Stimulated activated CD8-positive, alpha-beta memory T cell treated with anti-CD3 and anti-CD28 coated beads, Interleukin-7, amount 100 ng/mL, for 24 hours (primary cell): Measurements from ENCODE around the gene SBNO2.

Source experiments
- DNase-seq: peaks from one replicate; pipeline ENCODE4 v3.0.0-alpha.2; 2020; ENCODE audit warnings: low read depth

The SBNO2 gene, protein sequence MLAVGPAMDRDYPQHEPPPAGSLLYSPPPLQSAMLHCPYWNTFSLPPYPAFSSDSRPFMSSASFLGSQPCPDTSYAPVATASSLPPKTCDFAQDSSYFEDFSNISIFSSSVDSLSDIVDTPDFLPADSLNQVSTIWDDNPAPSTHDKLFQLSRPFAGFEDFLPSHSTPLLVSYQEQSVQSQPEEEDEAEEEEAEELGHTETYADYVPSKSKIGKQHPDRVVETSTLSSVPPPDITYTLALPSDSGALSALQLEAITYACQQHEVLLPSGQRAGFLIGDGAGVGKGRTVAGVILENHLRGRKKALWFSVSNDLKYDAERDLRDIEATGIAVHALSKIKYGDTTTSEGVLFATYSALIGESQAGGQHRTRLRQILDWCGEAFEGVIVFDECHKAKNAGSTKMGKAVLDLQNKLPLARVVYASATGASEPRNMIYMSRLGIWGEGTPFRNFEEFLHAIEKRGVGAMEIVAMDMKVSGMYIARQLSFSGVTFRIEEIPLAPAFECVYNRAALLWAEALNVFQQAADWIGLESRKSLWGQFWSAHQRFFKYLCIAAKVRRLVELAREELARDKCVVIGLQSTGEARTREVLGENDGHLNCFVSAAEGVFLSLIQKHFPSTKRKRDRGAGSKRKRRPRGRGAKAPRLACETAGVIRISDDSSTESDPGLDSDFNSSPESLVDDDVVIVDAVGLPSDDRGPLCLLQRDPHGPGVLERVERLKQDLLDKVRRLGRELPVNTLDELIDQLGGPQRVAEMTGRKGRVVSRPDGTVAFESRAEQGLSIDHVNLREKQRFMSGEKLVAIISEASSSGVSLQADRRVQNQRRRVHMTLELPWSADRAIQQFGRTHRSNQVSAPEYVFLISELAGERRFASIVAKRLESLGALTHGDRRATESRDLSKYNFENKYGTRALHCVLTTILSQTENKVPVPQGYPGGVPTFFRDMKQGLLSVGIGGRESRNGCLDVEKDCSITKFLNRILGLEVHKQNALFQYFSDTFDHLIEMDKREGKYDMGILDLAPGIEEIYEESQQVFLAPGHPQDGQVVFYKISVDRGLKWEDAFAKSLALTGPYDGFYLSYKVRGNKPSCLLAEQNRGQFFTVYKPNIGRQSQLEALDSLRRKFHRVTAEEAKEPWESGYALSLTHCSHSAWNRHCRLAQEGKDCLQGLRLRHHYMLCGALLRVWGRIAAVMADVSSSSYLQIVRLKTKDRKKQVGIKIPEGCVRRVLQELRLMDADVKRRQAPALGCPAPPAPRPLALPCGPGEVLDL (N-terminal part only)

GRCh38 chr19:1173845-1174809, at the start of gene SBNO2:
Gene SBNO2, minus strand, starts transcription at chr19:1174268. Its CDS starts 19,992 bp downstream, at chr19:1154276.
- DNase-seq = peak; percentile 92

- DNase-seq = no peak
Measured at GRCh38 chr19:1223018-1223855, 49.2 kb upstream of the SBNO2 start.

GRCh38 chr19:1222394-1222793, 48.3 kb upstream of the SBNO2 start:
- no peak for DNase-seq

GRCh38 chr19:1221904-1222255, 47.8 kb upstream of the SBNO2 start:
- DNase-seq = no peak

DNA sequence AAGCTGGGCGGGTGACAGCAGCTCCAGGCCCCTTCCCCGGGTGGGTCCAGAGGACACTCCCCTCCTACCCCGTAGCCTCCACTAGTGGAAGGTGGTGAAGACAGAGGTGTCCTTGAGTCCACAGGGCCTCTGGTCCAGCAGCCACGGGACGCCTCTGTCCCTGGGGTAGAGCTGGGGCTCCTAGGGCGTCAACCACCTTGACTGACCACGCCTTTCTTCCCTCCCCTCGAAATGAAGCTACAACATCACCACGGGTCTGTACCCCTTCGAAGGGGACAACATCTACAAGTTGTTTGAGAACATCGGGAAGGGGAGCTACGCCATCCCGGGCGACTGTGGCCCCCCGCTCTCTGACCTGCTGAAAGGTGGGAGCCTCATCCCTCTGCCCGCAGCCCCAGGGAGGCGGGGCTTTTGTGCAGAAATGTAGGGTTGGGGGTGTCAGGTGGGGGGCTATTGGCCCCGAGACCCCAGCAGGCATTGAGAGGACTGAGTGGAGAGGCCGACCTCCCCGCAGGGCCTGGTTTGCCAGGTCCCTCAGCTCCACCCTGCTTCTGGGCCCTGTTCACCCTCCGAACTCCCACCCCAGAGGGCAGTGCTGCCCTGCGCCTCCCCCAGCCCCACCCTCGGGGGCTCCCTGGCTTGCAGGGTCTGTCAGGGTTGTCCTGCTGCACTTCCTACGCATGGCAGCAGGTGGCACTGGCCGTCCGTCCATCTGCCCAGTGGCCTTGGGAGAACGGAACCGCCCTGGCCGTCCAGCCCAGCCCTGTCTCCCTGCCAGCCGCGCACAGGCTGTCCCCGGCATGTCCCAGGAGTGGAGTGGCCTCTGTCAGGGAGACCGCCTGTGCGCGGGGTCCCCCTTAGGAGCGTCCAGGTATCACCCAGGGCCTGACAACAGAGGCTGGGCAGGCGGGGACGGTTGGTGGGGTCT, 47.2 kb upstream of the SBNO2 start:
- DNase-seq = no peak

GRCh38 chr19:1220477-1220930, 46.4 kb upstream of the SBNO2 start:
- no peak for DNase-seq

- no peak for DNase-seq
Measured at GRCh38 chr19:1219786-1220476, 45.9 kb upstream of the SBNO2 start.

DNA sequence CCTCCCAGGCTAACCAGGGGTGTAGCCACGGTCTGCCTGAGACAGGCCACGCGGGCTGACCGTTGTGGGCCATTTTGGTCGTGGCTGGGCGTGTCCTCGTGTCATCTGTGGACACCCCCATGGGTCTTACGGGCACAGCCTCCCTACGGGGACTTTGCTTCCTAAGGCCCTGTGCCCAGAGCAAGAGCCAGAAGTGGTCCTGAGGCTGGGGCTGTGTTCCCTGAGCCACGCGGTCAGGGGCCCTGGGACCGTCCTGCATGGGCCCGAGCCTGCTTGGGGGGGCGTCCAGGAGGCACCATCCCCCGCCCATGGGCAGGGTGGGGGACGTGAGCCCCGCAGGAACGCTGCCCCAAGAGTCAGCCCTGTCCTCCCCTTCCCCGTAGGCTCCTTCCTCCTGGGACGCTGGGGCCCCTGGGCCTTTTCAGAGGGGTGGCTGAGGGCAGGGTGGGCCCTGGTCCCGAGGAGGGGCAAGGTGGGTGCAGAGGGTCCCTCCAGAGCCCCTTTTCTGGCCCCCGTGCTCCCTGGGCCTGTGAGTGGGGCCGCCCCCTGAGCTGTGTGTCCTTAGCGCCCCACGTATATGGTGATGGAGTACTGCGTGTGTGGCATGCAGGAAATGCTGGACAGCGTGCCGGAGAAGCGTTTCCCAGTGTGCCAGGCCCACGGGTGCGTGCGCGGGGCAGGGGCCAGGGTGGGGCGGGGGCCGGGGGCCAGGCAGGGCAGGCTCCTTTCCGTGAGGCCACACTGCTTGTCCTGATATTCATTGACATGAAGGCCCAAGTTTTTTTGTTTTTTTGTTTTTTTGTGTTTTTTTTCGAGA, 44.9 kb upstream of the SBNO2 start:
- DNase-seq = no peak

GRCh38 chr19:1217366-1217765, 43.3 kb upstream of the SBNO2 start:
- no peak for DNase-seq

DNA sequence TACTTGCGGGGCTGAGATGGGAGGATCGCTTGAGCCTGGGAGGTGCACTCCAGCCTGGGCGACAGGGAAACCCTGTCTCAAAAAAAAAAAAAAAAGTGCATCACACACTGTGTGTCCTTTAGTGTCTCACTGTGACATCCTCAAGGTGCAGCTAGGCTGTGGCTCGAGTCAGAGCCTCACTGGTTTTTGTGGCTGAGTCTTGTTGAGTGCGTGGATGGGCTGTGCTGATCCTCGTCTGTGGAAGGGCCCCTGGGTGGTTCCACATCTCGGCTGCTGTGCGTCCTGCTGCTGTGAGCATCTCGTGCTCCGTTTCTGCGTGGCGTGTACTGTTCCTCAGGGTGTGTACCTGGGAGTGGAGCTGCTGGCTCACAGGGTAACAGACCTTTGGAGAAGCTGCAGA, 42.7 kb upstream of the SBNO2 start:
- no peak for DNase-seq

- DNase-seq = no peak
Measured at GRCh38 chr19:1214862-1215731, 41.0 kb upstream of the SBNO2 start.

DNA sequence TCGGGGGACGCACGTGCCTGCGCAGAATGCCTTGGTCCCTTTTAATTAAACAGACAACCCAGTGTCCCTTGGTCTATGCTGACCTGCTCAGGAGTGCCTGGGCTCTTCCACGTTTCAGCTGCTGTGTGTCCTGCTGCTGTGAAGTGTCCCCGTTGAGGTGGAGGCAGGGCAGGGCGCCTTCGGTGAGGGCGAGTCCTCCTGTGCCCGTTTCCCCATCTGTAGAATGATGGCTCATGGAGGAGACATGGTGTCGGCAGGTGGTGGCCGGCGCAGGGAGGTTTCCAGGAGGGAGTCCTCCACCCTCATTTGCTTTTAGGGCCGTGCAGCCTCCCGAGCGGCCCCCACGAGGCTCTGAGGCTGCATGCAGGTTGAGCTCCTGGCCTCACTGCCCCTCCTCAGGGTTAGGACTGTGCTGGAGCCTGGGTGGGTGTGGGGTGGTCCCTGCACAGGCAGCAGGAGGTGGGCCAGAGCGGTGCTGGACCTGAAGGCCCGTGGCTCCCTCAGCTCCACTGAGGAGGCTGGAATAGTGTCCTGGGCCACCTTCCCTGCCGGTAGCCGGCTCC, 40.3 kb upstream of the SBNO2 start:
- DNase-seq = no peak

DNA sequence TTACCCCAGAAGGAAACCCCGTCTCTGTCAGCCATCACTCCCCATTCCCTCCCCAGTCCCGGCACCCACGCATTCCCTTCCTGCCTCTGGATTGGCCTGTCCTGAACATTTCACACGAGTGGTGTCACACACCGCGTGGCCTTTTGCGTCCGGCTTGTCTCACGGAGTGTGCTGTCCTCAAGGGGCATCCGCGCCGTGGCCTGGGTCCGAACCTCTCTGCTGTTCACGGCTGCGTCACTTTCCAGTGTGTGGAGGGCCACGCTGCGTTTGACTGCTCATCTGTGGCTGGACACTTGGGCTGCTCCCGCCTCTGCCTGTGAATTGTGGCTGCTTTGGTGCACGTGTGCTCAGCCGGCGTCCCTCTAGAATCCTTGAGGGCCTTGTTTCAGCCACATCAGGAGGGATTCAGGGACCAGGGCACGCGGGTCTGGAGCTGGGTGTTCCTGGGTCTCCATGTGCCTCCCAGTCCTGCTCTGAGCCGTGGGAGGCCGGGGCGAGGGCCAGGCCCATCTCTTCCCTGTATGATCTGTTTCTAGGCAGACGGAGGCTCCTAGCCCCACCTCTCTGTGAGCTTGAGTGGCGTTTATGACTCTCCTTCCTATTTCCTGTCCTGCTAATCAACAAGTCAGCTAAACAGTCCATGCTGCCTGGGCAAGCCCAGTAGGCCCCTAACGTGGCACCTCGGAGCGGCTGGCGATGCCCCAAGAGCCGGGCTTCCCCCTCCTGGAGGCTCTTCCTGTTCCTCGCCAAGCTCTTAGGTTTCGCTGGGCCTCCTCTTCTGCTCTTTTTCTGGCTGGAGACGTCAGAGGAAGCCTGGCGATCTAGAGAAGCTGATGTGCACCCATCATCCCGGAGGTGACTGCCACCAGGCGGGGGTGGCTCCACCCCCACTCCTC, 39.6 kb upstream of the SBNO2 start:
- no peak for DNase-seq

GRCh38 chr19:1211494-1212234, 37.6 kb upstream of the SBNO2 start:
- DNase-seq = no peak

- no peak for DNase-seq
Measured at GRCh38 chr19:1210227-1210538, 36.1 kb upstream of the SBNO2 start.
